ENCODE measurements around the gene SPAG16.
"Not testable (repeated sequence)": the region's sequence is repeated elsewhere in the genome, so short reads cannot be mapped to it uniquely, and the experiment has no call there.

Gene SPAG16

DNA sequence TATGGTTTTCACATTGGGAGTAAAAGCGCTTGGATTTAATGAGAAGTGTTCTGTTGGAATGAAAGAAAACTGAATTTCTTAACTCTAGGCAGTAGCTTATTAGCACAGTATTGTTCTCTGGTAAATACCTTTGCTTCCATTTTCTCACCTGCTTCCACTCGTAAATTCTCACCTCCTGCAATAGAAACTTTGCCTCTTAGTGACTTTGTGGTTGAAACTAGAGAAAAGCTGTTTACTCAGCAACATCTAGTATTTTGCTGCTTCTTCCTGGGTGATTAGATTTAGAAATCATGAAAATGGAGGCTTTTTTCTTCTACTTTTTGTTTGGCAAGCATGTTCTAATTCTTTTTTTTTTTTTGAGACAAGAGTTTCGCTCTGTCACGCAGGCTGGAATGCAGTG, 385.4 kb downstream of the SPAG16 start:
- no peak overlapping the region for H3K9ac ChIP-seq (ENCODE audit: low read length in 5 of 5)
- no peaks in the 10 kb centered on the region for H3K36me3 ChIP-seq (ENCODE audit: control insufficient read depth in 5 of 5, insufficient read depth in 5 of 5, low read length in 5 of 5)
- peaks cover 0 to 11% (median 8%) of the 10 kb centered on the region in 5 donors for H3K9me3 ChIP-seq (ENCODE audit: control insufficient read depth in 5 of 5, low read length in 5 of 5)
- no peak overlapping the region for H3K4me3 ChIP-seq (ENCODE audit: low read depth in 1 of 5, low read length in 5 of 5)
- H3K27me3 ChIP-seq (ENCODE audit: control insufficient read depth in 5 of 5, insufficient read depth in 4 of 5, low read length in 5 of 5), result no peaks in the 10 kb centered on the region
- no peak overlapping the region for H3K27ac ChIP-seq (ENCODE audit: low read depth, low read length)
- H3K4me1 ChIP-seq (ENCODE audit: control insufficient read depth in 5 of 5, insufficient read depth in 5 of 5, low read length in 5 of 5), result no peaks in the 10 kb centered on the region

DNA sequence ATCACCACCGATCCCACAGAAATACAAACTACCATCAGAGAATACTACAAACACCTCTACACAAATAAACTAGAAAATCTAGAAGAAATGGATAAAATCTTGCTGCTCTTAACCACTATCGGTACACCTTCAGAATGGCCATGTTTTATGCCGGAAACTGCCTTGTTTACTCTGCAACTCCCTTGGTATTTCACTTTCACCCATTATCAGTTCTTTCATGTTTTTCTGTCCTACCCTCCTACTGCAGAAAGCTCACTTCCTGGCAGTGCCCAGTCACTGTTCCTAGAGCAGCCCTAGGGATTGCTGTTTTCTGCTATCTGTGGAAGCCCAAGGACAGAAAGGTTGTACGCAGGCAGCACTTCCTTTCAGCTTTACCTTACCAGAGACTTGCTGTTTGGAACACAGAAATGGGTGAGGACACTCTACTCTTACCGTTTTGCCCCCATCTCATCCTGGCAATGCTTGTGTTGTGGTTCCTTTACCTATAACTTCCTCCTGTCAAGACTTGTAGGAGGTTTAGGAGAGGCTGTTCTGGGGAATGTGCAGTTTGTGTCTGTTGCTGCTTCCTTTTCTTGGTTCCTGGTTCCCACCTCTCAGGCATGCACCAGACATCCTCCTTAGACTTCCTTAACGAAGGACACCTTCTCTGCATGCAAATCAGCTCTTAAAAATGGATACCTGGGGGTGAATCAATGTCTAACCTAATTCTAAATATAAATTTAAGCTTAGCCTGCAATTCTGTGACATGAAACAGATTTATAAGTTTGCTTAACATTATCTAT, 394.4 kb downstream of the SPAG16 start:
- Histone ChIP-seq H3K4me3 (ENCODE audit: low read depth in 1 of 5, low read length in 5 of 5) (no peak overlapping the region), H3K9ac (ENCODE audit: low read length in 5 of 5) (no peak overlapping the region), H3K36me3 (ENCODE audit: control insufficient read depth in 5 of 5, insufficient read depth in 5 of 5, low read length in 5 of 5) (no peaks in the 10 kb centered on the region)

DNA sequence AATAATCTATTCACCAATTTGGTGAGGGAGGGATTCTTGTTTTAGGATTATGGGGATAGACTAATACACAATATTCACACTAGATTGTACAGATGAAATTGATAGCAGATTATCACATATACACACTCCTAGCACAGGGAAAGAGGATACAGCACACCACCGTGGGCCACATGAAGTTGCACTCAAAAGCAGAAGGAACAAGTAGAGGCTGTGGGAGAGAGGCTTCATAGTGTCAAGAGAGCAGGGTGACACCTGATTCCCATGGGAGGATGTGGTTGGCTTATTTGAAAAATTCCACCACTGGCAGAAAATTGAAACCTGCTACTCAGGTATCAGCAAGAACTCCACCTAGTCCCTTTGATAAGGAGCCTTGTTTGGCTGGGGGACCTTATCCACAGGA, 395.6 kb downstream of the SPAG16 start:
- H3K4me1 ChIP-seq (ENCODE audit: control insufficient read depth in 5 of 5, insufficient read depth in 5 of 5, low read length in 5 of 5), result no peaks in the 10 kb centered on the region
- H3K36me3 ChIP-seq (ENCODE audit: control insufficient read depth in 5 of 5, insufficient read depth in 5 of 5, low read length in 5 of 5), result no peaks in the 10 kb centered on the region
- peaks cover 0 to 3% (median 0%) of the 10 kb centered on the region in 5 donors for H3K9me3 ChIP-seq (ENCODE audit: control insufficient read depth in 5 of 5, low read length in 5 of 5)
- H3K27ac ChIP-seq (ENCODE audit: low read depth, low read length), result no peak overlapping the region
- no peaks in the 10 kb centered on the region for H3K27me3 ChIP-seq (ENCODE audit: control insufficient read depth in 5 of 5, insufficient read depth in 4 of 5, low read length in 5 of 5)
- no peak overlapping the region for H3K9ac ChIP-seq (ENCODE audit: low read length in 5 of 5)
- H3K4me3 ChIP-seq (ENCODE audit: low read depth in 1 of 5, low read length in 5 of 5), result no peak overlapping the region

More for the DNA sequence above, 394.4 kb downstream of the SPAG16 start:
- Histone ChIP-seq H3K27ac (ENCODE audit: low read depth, low read length) (no peak overlapping the region), H3K9me3 (ENCODE audit: control insufficient read depth in 5 of 5, low read length in 5 of 5) (peaks cover 0 to 3% (median 0%) of the 10 kb centered on the region in 5 donors), H3K27me3 (ENCODE audit: control insufficient read depth in 5 of 5, insufficient read depth in 4 of 5, low read length in 5 of 5) (no peaks in the 10 kb centered on the region), H3K4me1 (ENCODE audit: control insufficient read depth in 5 of 5, insufficient read depth in 5 of 5, low read length in 5 of 5) (no peaks in the 10 kb centered on the region)

DNA sequence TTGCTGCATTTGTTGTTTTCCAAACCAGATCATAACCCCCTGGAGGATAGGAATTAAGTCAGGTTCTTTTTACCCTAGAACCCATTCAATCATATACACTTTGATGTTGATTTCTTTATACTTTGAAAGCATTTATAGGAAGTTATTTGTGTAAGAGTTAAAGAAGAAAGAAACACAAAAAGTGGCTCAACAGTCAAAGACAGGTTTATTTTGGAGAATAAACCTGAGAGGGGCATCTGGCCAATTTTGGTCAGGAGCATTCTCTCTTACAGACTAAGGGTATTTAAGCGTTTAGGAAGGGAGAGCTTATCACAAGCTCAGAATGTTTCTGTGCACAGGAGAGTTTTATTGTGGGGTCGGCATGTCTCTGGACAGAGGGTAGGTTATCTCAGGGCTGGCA, 398.0 kb downstream of the SPAG16 start:
- Histone ChIP-seq H3K36me3 (ENCODE audit: control insufficient read depth in 5 of 5, insufficient read depth in 5 of 5, low read length in 5 of 5) (no peaks in the 10 kb centered on the region), H3K9ac (ENCODE audit: low read length in 5 of 5) (no peak overlapping the region), H3K9me3 (ENCODE audit: control insufficient read depth in 5 of 5, low read length in 5 of 5) (peaks cover 0 to 3% (median 0%) of the 10 kb centered on the region in 5 donors), H3K27ac (ENCODE audit: low read depth, low read length) (no peak overlapping the region), H3K4me1 (ENCODE audit: control insufficient read depth in 5 of 5, insufficient read depth in 5 of 5, low read length in 5 of 5) (no peaks in the 10 kb centered on the region), H3K27me3 (ENCODE audit: control insufficient read depth in 5 of 5, insufficient read depth in 4 of 5, low read length in 5 of 5) (no peaks in the 10 kb centered on the region), H3K4me3 (ENCODE audit: low read depth in 1 of 5, low read length in 5 of 5) (no peak overlapping the region)

DNA sequence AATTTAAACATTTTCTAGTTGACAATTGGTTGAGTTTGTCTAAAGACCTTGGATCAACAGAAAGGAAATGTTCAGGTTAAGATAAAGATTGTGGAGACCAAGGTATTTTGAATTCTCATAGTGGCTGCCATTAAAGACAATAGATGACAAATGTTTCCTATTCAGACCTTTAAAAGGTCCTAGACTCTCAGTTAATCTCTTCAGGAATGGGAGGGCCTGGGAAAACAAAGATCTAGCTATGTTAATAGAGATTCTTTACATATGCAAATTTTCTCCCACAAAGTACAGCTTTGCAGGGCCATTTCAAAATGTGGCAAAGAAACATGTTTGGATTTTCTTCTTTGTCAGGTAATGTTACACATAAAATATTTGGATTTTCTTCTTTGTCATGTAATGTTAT, 403.9 kb downstream of the SPAG16 start:
- Histone ChIP-seq H3K9ac (ENCODE audit: low read length in 5 of 5) (no peak overlapping the region), H3K27ac (ENCODE audit: low read depth, low read length) (no peak overlapping the region), H3K36me3 (ENCODE audit: control insufficient read depth in 5 of 5, insufficient read depth in 5 of 5, low read length in 5 of 5) (no peaks in the 10 kb centered on the region), H3K4me3 (ENCODE audit: low read depth in 1 of 5, low read length in 5 of 5) (no peak overlapping the region), H3K9me3 (ENCODE audit: control insufficient read depth in 5 of 5, low read length in 5 of 5) (peaks cover 0 to 3% (median 0%) of the 10 kb centered on the region in 5 donors), H3K4me1 (ENCODE audit: control insufficient read depth in 5 of 5, insufficient read depth in 5 of 5, low read length in 5 of 5) (no peaks in the 10 kb centered on the region), H3K27me3 (ENCODE audit: control insufficient read depth in 5 of 5, insufficient read depth in 4 of 5, low read length in 5 of 5) (no peaks in the 10 kb centered on the region)

DNA sequence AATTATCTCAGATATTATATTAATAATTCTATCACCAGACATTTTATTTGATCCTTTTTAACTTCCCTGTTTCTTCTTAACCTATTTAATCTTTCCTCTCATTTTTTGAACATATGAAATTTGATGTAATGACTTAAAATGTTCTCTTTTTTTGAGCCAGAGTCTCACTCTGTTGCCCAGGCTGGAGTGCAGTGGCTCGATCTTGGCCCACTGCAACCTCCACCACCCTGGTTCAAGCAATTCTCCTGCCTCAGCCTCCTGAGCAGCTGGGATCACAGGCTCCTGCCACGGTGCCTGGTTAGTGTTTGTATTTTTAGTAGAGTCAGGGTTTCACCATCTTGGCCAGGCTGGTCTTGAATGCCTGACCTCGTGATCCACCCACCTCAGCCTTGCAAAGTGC, 404.6 kb downstream of the SPAG16 start:
- H3K4me1 ChIP-seq (ENCODE audit: control insufficient read depth in 5 of 5, insufficient read depth in 5 of 5, low read length in 5 of 5); H3K4me3 ChIP-seq (ENCODE audit: low read depth in 1 of 5, low read length in 5 of 5); H3K27me3 ChIP-seq (ENCODE audit: control insufficient read depth in 5 of 5, insufficient read depth in 4 of 5, low read length in 5 of 5); H3K27ac ChIP-seq (ENCODE audit: low read depth, low read length); H3K36me3 ChIP-seq (ENCODE audit: control insufficient read depth in 5 of 5, insufficient read depth in 5 of 5, low read length in 5 of 5); H3K9ac ChIP-seq (ENCODE audit: low read length in 5 of 5); H3K9me3 ChIP-seq (ENCODE audit: control insufficient read depth in 5 of 5, low read length in 5 of 5): not testable (repeated sequence)

DNA sequence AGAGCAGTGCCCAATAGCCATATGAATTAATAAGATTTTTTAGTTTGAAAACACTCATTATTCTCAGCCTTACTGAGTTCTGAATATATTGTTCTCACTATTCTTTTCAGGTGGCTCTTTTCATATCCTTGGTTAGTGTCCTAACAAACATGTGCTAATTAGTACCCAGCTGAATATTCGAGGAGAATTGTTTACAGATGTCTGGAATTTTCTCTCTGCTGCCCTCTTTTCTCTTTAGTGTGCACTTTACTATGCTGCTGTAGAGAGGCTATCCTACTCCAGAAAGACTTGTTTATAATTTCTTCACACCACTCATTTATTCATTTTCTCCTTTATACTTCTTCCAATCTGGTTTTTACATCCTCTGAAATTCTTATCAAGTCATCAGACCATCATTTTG, 405.3 kb downstream of the SPAG16 start:
- Histone ChIP-seq H3K36me3 (ENCODE audit: control insufficient read depth in 5 of 5, insufficient read depth in 5 of 5, low read length in 5 of 5) (no peaks in the 10 kb centered on the region), H3K27me3 (ENCODE audit: control insufficient read depth in 5 of 5, insufficient read depth in 4 of 5, low read length in 5 of 5) (no peaks in the 10 kb centered on the region), H3K9me3 (ENCODE audit: control insufficient read depth in 5 of 5, low read length in 5 of 5) (peaks cover 0 to 3% (median 0%) of the 10 kb centered on the region in 5 donors), H3K4me3 (ENCODE audit: low read depth in 1 of 5, low read length in 5 of 5) (no peak overlapping the region), H3K27ac (ENCODE audit: low read depth, low read length) (no peak overlapping the region), H3K9ac (ENCODE audit: low read length in 5 of 5) (no peak overlapping the region), H3K4me1 (ENCODE audit: control insufficient read depth in 5 of 5, insufficient read depth in 5 of 5, low read length in 5 of 5) (no peaks in the 10 kb centered on the region)

DNA sequence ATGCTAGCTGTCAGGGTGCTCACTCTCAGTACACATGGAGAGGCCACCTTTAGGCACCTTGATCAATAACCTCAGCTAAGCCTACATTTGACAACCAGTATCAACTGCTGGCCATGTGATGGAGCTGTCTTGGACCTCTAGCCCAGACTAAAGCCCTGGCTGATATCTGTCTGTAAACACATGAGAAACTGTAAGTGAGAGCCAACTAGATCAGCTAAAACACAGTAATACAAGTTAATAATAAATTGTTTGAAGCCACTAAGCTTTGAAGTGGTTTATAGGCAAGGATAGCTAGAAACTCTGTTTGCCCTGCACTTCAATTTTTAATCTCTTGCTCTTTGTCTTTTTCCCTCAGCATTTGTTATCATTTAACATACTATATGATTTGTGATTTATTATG, 407.1 kb downstream of the SPAG16 start:
- Histone ChIP-seq H3K4me3 (ENCODE audit: low read depth in 1 of 5, low read length in 5 of 5) (no peak overlapping the region), H3K36me3 (ENCODE audit: control insufficient read depth in 5 of 5, insufficient read depth in 5 of 5, low read length in 5 of 5) (no peaks in the 10 kb centered on the region), H3K27ac (ENCODE audit: low read depth, low read length) (no peak overlapping the region), H3K9me3 (ENCODE audit: control insufficient read depth in 5 of 5, low read length in 5 of 5) (peaks cover 0 to 3% (median 0%) of the 10 kb centered on the region in 5 donors), H3K9ac (ENCODE audit: low read length in 5 of 5) (no peak overlapping the region), H3K4me1 (ENCODE audit: control insufficient read depth in 5 of 5, insufficient read depth in 5 of 5, low read length in 5 of 5) (no peaks in the 10 kb centered on the region), H3K27me3 (ENCODE audit: control insufficient read depth in 5 of 5, insufficient read depth in 4 of 5, low read length in 5 of 5) (no peaks in the 10 kb centered on the region)

DNA sequence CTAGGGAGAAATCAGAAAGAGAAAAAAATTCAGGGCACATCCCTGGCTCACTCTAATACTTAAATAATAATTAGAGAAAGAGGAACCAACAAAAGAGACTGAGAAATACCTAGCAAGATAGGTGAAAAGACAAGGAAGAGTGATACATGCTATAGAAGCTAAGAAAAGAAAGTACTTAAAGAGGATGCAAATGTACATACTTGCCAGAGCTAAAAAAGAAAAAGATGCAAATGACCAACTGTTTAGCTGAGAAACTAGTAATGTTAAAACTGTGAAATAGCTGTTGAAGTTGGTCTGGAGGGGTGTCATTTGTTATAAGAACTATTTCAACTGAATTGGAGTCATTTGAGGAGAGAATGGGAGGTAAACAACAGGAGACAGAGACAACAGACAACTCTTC, 412.2 kb downstream of the SPAG16 start:
- peaks cover 0 to 3% (median 0%) of the 10 kb centered on the region in 5 donors for H3K9me3 ChIP-seq (ENCODE audit: control insufficient read depth in 5 of 5, low read length in 5 of 5)
- H3K36me3 ChIP-seq (ENCODE audit: control insufficient read depth in 5 of 5, insufficient read depth in 5 of 5, low read length in 5 of 5), result no peaks in the 10 kb centered on the region
- H3K27ac ChIP-seq (ENCODE audit: low read depth, low read length), result no peak overlapping the region
- no peaks in the 10 kb centered on the region for H3K4me1 ChIP-seq (ENCODE audit: control insufficient read depth in 5 of 5, insufficient read depth in 5 of 5, low read length in 5 of 5)
- no peaks in the 10 kb centered on the region for H3K27me3 ChIP-seq (ENCODE audit: control insufficient read depth in 5 of 5, insufficient read depth in 4 of 5, low read length in 5 of 5)
- no peak overlapping the region for H3K4me3 ChIP-seq (ENCODE audit: low read depth in 1 of 5, low read length in 5 of 5)
- no peak overlapping the region for H3K9ac ChIP-seq (ENCODE audit: low read length in 5 of 5)

DNA sequence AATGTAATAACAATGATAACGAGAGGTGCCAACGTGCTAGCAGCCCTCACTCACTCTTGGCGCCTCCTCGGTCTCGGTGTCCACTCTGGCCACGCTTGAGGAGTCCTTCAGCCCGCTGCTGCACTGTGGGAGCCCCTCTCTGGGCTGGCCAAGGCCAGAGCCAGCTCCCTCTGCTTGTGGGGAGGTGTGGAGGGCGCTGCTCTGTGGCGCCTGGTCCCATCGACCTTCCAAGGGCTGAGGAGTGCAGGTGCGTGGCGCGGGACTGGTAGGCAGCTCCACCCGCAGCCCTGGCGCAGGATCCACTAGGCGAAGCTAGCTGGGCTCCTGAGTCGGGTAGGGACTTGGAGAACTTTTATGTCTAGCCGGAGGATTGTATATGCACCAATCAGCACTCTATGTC, 417.1 kb downstream of the SPAG16 start:
- H3K36me3 ChIP-seq (ENCODE audit: control insufficient read depth in 5 of 5, insufficient read depth in 5 of 5, low read length in 5 of 5); H3K4me3 ChIP-seq (ENCODE audit: low read depth in 1 of 5, low read length in 5 of 5); H3K27ac ChIP-seq (ENCODE audit: low read depth, low read length); H3K9ac ChIP-seq (ENCODE audit: low read length in 5 of 5); H3K27me3 ChIP-seq (ENCODE audit: control insufficient read depth in 5 of 5, insufficient read depth in 4 of 5, low read length in 5 of 5); H3K9me3 ChIP-seq (ENCODE audit: control insufficient read depth in 5 of 5, low read length in 5 of 5); H3K4me1 ChIP-seq (ENCODE audit: control insufficient read depth in 5 of 5, insufficient read depth in 5 of 5, low read length in 5 of 5): not testable (repeated sequence)
